ENCODE data around the gene SKIC2.
"Not testable (repeated sequence)": the region's sequence is repeated elsewhere in the genome, so short reads cannot be mapped to it uniquely, and the experiment has no call there.

The SKIC2 gene

DNA sequence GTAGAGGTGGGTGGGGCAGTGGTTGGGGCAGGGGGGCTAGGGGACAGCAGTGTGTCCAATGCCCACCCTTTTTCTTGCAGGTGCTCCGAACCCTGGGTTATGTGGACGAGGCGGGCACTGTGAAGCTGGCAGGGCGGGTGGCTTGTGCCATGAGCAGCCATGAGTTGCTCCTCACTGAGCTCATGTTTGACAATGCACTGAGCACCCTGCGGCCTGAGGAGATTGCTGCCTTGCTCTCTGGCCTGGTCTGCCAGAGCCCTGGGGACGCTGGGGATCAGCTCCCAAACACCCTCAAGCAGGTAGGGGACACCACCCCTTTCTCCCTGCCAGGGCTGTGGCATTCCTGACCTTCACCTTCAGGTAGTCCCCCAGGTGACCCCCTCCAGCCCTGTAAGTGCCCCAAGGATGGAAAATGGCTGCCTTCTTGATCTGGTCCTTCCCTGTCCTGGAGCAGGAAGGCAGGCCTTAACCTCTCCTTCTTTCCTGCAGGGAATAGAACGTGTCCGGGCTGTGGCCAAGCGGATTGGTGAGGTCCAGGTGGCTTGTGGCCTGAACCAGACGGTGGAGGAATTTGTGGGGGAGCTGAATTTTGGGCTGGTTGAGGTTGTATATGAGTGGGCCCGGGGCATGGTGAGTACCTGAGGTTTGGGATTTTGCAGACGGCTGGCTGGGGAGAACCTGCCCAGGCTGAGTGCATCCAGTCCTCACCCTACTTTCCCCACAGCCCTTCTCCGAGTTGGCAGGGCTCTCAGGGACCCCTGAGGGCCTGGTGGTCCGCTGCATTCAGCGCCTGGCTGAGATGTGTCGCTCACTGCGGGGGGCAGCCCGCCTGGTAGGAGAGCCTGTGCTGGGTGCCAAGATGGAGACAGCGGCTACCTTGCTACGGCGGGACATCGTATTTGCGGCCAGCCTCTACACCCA, 10.1 kb downstream of the SKIC2 start:
- Histone ChIP-seq H3K27me3 (ENCODE audit: control insufficient read depth in 1 of 2, insufficient read depth in 2 of 2, low read length in 2 of 2) (no peaks in the 10 kb centered on the region), H3K27ac (ENCODE audit: low read length) (no peak overlapping the region), H3K4me1 (ENCODE audit: control insufficient read depth, insufficient read depth, low read length) (peaks cover 42% of the 10 kb centered on the region), H3K9me3 (ENCODE audit: control insufficient read depth in 2 of 2, low read length in 2 of 2) (no peaks in the 10 kb centered on the region), H3K4me3 (ENCODE audit: low read length in 2 of 2) (no peak overlapping the region), H3K9ac (ENCODE audit: low read length in 2 of 2) (no peak overlapping the region), H3K36me3 (ENCODE audit: control insufficient read depth in 2 of 2, insufficient read depth in 2 of 2, low read length in 2 of 2) (peaks cover 32 to 46% of the 10 kb centered on the region in 2 donors)

DNA sequence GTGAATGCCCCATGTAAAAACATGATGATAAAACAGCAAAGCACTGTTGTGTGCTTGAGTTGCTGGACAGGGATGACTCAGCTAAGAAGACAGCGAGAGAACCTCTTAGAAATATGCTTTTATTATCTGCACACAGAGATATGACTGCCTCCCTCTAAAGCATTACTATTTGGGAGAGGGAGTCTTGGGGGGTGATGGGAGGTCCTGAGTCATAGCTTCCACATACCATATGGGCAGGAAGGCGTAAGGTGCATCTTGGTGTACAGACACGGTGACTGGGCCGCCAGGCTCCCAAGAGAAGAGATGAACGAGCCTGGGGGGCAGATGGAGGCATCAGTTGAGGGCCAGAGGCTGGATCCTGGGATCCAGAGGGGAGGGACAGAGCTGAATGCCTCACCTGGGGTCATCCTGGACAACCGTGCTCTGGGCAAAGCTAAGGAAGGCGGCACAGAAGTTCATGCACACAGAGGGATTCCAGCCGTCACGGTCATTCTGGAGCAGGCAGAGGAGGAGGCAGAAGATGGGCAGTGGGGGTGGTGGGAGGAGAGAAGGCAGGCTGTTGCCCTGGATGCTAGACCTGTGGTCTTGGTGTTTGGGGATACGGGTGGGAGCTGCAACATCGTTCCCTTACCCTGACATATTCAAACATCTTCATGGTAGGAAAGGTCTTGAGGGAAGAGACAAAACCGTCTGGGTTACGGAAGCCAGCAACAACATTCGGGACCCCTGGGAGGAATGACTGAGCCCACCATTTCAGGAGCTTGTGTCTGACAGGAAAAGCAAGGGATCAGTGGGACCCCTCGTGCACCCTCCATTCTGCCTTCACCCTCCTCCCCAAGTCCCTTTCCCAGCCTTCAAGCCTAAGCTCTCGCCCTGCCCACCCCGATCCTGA, 11.0 kb downstream of the SKIC2 start:
- peaks cover 42% of the 10 kb centered on the region for H3K4me1 ChIP-seq (ENCODE audit: control insufficient read depth, insufficient read depth, low read length)
- no peak overlapping the region for H3K9ac ChIP-seq (ENCODE audit: low read length in 2 of 2)
- H3K27ac ChIP-seq (ENCODE audit: low read length), result peak overlapping the region; percentile 98
- H3K27me3 ChIP-seq (ENCODE audit: control insufficient read depth in 1 of 2, insufficient read depth in 2 of 2, low read length in 2 of 2), result no peaks in the 10 kb centered on the region
- peak overlapping the region in 1 of 2 donors; percentile 97 for H3K4me3 ChIP-seq (ENCODE audit: low read length in 2 of 2)
- no peaks in the 10 kb centered on the region for H3K9me3 ChIP-seq (ENCODE audit: control insufficient read depth in 2 of 2, low read length in 2 of 2)
- H3K36me3 ChIP-seq (ENCODE audit: control insufficient read depth in 2 of 2, insufficient read depth in 2 of 2, low read length in 2 of 2), result peaks cover 28 to 41% of the 10 kb centered on the region in 2 donors

DNA sequence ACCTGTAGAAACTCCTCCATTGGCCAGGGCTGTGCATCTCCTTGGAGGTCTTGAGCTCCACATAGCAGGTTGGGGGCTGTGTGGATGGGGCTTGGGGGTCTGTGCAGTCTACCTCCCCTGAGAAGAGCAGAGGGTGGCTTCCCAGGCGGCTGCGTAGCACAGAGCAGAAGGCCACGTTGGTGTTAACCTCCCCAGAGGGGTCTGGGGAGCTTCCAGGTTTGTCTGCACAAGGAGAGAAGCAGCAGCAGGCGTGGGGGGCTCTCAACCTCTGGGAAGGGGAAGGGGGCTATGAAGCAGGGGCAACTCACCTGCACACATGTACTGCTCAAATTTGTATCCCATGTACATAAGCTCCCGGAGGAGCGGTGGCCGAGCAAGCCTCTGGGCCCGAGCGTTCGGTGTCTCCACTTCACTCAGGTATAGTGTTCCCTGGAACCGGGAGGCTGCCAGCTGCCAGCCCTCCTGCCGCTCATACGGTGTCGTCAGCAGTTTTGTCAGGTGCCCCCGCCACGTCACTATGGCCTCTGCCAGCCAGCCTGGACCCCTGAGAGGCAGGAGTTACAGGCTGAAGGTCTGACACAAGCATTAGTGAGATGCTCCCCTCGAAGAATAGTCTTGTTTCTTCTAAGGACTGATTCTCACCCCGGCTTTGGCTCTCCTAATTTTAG, 11.8 kb downstream of the SKIC2 start:
- H3K9ac ChIP-seq (ENCODE audit: low read length in 2 of 2), result peak overlapping the region; percentile 74 to 99
- peaks cover 25 to 34% of the 10 kb centered on the region in 2 donors for H3K36me3 ChIP-seq (ENCODE audit: control insufficient read depth in 2 of 2, insufficient read depth in 2 of 2, low read length in 2 of 2)
- no peaks in the 10 kb centered on the region for H3K9me3 ChIP-seq (ENCODE audit: control insufficient read depth in 2 of 2, low read length in 2 of 2)
- peak overlapping the region; percentile 98 for H3K27ac ChIP-seq (ENCODE audit: low read length)
- peaks cover 42% of the 10 kb centered on the region for H3K4me1 ChIP-seq (ENCODE audit: control insufficient read depth, insufficient read depth, low read length)
- no peaks in the 10 kb centered on the region for H3K27me3 ChIP-seq (ENCODE audit: control insufficient read depth in 1 of 2, insufficient read depth in 2 of 2, low read length in 2 of 2)
- H3K4me3 ChIP-seq (ENCODE audit: low read length in 2 of 2), result peak overlapping the region; percentile 75 to 97

DNA sequence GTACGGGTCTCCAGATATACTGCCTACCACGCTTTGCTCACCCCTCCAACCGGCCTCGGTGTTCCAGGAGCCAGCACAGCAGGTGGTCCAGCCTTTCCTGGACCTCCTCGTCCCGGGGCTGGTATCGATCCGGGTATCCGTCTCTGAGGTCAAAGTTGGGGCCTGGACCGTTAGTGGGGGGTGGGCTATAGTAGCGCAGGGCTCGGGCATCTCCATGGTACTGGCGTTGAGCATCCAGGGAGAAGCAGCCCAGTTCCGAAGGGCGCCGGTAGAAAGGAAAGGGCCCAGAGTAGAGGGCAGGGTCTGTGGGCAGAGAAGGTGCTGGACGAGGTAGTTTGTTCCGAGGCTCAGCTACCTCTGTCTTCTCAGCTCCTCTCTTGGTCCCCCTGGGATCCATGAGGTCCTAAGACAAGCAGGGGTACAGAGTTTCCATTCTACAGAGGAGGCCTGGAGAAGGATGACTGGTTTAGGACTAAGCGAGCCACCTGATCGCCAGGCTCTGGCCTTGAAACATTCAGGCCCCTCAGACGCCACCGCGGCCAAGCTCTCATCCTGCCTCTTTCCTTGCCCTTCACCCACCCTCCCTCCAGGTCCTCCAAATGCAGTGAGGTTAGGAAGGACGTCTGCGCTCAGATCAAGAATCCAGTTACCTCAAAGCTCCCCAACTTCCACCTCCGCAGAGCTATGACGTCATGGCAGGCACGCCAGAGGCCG, 12.5 kb downstream of the SKIC2 start:
- Histone ChIP-seq H3K27me3 (ENCODE audit: control insufficient read depth in 1 of 2, insufficient read depth in 2 of 2, low read length in 2 of 2) (no peaks in the 10 kb centered on the region), H3K9me3 (ENCODE audit: control insufficient read depth in 2 of 2, low read length in 2 of 2) (no peaks in the 10 kb centered on the region), H3K4me1 (ENCODE audit: control insufficient read depth, insufficient read depth, low read length) (peaks cover 42% of the 10 kb centered on the region), H3K9ac (ENCODE audit: low read length in 2 of 2) (peak overlapping the region; percentile 74 to 99), H3K36me3 (ENCODE audit: control insufficient read depth in 2 of 2, insufficient read depth in 2 of 2, low read length in 2 of 2) (peaks cover 23 to 27% of the 10 kb centered on the region in 2 donors), H3K4me3 (ENCODE audit: low read length in 2 of 2) (peak overlapping the region; percentile 75 to 97), H3K27ac (ENCODE audit: low read length) (peak overlapping the region; percentile 98)

DNA sequence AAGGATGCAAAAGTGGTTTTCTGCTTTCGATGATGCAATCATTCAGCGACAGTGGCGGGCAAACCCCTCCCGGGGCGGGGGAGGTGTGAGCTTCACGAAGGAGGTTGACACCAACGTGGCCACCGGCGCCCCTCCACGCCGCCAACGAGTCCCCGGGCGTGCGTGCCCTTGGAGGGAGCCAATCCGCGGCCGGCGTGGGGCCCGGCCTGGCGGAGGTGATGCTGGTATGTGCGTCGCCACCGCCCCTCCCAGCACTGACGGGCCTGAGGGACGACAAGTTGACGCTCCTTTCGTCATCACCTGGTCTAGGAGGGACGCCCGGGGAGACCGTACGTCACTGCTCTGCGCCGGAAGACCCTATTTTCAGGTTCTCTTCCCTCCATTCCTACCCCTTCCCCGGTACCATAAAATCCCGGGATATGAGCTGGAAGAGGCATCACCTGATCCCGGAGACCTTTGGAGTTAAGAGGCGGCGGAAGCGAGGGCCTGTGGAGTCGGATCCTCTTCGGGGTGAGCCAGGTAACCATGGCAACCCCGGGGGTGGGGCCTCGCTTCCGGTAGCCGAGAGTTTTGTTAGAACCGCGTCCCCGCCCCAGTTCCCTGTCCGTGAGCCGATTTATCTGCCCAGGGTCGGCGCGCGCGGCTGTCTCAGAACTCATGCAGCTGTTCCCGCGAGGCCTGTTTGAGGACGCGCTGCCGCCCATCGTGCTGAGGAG, 13.2 kb downstream of the SKIC2 start, which contains the start of gene DXO:
DXO (minus strand) TSS at position 146 of the 716 bp plus-strand sequence. CDS start 463 bp downstream, outside the sequence.
- peak within 1 kb of the TSS; percentile 74 to 99 for H3K9ac ChIP-seq (ENCODE audit: low read length in 2 of 2)
- no peaks in the 10 kb centered on the region for H3K9me3 ChIP-seq (ENCODE audit: control insufficient read depth in 2 of 2, low read length in 2 of 2)
- peaks cover 42% of the 10 kb centered on the region for H3K4me1 ChIP-seq (ENCODE audit: control insufficient read depth, insufficient read depth, low read length)
- H3K27ac ChIP-seq (ENCODE audit: low read length), result peak within 1 kb of the TSS; percentile 98
- peaks cover 16 to 20% of the 10 kb centered on the region in 2 donors for H3K36me3 ChIP-seq (ENCODE audit: control insufficient read depth in 2 of 2, insufficient read depth in 2 of 2, low read length in 2 of 2)
- peak within 1 kb of the TSS; percentile 75 to 97 for H3K4me3 ChIP-seq (ENCODE audit: low read length in 2 of 2)
- H3K27me3 ChIP-seq (ENCODE audit: control insufficient read depth in 1 of 2, insufficient read depth in 2 of 2, low read length in 2 of 2), result no peaks in the 10 kb centered on the region

DNA sequence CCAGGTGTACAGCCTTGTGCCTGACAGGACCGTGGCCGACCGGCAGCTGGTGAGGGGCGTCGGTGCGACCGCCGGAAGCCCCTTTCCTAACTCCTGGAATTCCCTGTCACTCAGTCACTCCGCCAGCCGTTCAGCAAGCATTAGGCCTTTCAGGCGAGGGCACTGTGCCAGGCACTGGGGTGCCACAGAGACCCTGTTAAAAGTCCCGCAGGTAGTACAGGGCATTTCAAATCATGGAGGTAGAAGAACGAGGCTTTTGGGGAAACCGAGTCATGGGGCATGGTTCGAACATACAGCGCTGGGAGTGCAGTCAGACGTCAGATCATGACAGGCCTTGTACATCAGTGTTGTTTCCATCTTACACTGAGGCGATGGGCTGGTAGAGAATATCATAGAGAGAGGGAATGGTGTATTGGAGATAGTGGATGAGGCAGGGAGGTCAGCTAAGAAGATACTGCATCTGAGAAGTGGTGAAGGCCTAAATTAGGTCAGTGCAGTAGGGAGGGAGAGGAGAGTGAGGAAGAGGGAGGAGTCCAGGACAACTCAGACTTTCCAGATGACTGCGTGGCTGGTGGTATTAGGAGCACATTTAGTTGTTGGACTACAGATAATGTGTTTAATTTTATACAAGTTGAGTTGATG, 13.9 kb downstream of the SKIC2 start:
- peaks cover 10 to 14% of the 10 kb centered on the region in 2 donors for H3K36me3 ChIP-seq (ENCODE audit: control insufficient read depth in 2 of 2, insufficient read depth in 2 of 2, low read length in 2 of 2)
- peak overlapping the region; percentile 75 to 97 for H3K4me3 ChIP-seq (ENCODE audit: low read length in 2 of 2)
- no peaks in the 10 kb centered on the region for H3K9me3 ChIP-seq (ENCODE audit: control insufficient read depth in 2 of 2, low read length in 2 of 2)
- peak overlapping the region; percentile 74 to 99 for H3K9ac ChIP-seq (ENCODE audit: low read length in 2 of 2)
- H3K27me3 ChIP-seq (ENCODE audit: control insufficient read depth in 1 of 2, insufficient read depth in 2 of 2, low read length in 2 of 2), result no peaks in the 10 kb centered on the region
- peak overlapping the region; percentile 98 for H3K27ac ChIP-seq (ENCODE audit: low read length)
- H3K4me1 ChIP-seq (ENCODE audit: control insufficient read depth, insufficient read depth, low read length), result peaks cover 42% of the 10 kb centered on the region

DNA sequence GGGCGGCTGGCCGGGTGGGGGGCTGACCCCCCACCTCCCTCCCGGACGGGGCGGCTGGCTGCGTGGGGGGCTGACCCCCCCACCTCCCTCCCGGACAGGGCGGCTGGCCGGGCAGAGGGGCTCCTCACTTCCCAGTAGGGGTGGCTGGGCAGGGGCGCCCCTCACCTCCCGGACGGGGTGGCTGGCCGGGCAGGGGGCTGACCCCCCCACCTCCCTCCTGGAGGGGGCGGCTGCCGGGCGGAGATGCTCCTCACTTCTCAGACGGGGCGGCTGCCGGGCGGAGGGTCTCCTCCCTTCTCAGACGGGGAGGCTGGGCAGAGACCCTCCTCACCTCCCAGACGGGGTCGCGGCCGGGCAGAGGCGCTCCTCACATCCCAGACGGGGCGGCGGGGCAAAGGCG, 17.1 kb downstream of the SKIC2 start:
- H3K27ac ChIP-seq (ENCODE audit: low read length); H3K27me3 ChIP-seq (ENCODE audit: control insufficient read depth in 1 of 2, insufficient read depth in 2 of 2, low read length in 2 of 2); H3K9ac ChIP-seq (ENCODE audit: low read length in 2 of 2); H3K4me3 ChIP-seq (ENCODE audit: low read length in 2 of 2); H3K9me3 ChIP-seq (ENCODE audit: control insufficient read depth in 2 of 2, low read length in 2 of 2): not testable (repeated sequence)
- H3K4me1 ChIP-seq (ENCODE audit: control insufficient read depth, insufficient read depth, low read length), result peaks cover 24% of the 10 kb centered on the region
- H3K36me3 ChIP-seq (ENCODE audit: control insufficient read depth in 2 of 2, insufficient read depth in 2 of 2, low read length in 2 of 2), result peaks cover 8 to 12% of the 10 kb centered on the region in 2 donors

DNA sequence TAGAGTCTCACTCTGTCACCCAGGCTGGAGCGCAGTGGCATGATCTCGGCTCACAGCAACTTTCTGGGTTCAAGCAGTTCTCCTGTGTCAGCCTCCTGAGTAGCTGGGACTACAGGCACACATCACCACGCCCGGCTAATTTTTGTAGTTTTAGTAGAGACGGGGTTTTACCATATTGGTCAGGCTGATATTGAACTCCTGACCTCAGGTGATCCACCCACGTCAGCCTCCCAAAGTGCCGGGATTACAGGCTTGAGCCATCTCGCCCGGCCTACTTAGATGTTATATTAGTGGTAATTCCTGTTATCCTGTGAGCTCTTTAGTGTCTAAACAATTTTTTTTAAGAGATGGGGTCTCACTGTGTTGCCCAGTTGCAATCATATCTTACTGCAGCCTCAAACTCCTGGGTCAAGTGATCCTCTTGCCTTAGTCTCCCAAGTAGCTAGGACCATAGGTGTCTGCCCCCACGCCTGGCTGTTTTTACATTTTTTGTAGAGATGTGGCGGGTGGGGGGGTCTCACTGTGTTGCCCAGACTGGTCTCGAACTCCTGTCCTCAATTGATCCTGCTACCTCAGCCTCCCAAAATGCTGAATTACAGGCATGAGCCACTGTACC, 18.9 kb downstream of the SKIC2 start:
- no peak overlapping the region for H3K27ac ChIP-seq (ENCODE audit: low read length)
- no peak overlapping the region for H3K9ac ChIP-seq (ENCODE audit: low read length in 2 of 2)
- H3K4me1 ChIP-seq (ENCODE audit: control insufficient read depth, insufficient read depth, low read length), result peaks cover 7% of the 10 kb centered on the region
- no peaks in the 10 kb centered on the region for H3K27me3 ChIP-seq (ENCODE audit: control insufficient read depth in 1 of 2, insufficient read depth in 2 of 2, low read length in 2 of 2)
- no peaks in the 10 kb centered on the region for H3K9me3 ChIP-seq (ENCODE audit: control insufficient read depth in 2 of 2, low read length in 2 of 2)
- peaks cover 8 to 12% of the 10 kb centered on the region in 2 donors for H3K36me3 ChIP-seq (ENCODE audit: control insufficient read depth in 2 of 2, insufficient read depth in 2 of 2, low read length in 2 of 2)
- H3K4me3 ChIP-seq (ENCODE audit: low read length in 2 of 2), result no peak overlapping the region

DNA sequence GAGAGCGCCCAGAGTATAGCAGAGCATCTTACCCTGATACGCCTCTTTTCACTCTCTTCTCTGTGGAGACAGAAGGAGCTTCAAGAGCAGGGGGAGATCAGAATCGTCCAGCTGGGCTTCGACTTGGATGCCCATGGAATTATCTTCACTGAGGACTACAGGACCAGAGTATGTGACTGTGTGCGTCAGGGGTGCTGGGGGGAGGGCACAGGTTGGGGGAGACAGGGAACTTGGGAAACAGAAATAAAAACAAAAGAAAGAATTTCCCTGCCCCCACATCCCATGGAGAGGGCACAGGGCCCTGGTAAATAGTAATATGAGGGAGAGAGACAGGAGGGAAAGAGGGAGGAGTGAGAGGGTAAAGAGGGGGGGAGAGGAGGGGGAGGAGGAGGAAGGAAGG, 19.9 kb downstream of the SKIC2 start:
- Histone ChIP-seq H3K36me3 (ENCODE audit: control insufficient read depth in 2 of 2, insufficient read depth in 2 of 2, low read length in 2 of 2) (peaks cover 8 to 12% of the 10 kb centered on the region in 2 donors), H3K27me3 (ENCODE audit: control insufficient read depth in 1 of 2, insufficient read depth in 2 of 2, low read length in 2 of 2) (no peaks in the 10 kb centered on the region), H3K27ac (ENCODE audit: low read length) (no peak overlapping the region), H3K4me3 (ENCODE audit: low read length in 2 of 2) (no peak overlapping the region), H3K9ac (ENCODE audit: low read length in 2 of 2) (no peak overlapping the region), H3K4me1 (ENCODE audit: control insufficient read depth, insufficient read depth, low read length) (no peaks in the 10 kb centered on the region), H3K9me3 (ENCODE audit: control insufficient read depth in 2 of 2, low read length in 2 of 2) (no peaks in the 10 kb centered on the region)

Measured in stomach smooth muscle (tissue), 2 donors.